Measurements from ENCODE around the gene PLEKHA4. TPM values are rescaled to one million over a fixed set of nuclear protein-coding genes. Genes with fewer than 3 reads are reported as not detected.
"Not testable (repeated sequence)": the region's sequence is repeated elsewhere in the genome, so short reads cannot be mapped to it uniquely, and the experiment has no call there.

The PLEKHA4 gene
- total RNA-seq, 1 experiment from 2014 or later = 4.2 TPM

DNA sequence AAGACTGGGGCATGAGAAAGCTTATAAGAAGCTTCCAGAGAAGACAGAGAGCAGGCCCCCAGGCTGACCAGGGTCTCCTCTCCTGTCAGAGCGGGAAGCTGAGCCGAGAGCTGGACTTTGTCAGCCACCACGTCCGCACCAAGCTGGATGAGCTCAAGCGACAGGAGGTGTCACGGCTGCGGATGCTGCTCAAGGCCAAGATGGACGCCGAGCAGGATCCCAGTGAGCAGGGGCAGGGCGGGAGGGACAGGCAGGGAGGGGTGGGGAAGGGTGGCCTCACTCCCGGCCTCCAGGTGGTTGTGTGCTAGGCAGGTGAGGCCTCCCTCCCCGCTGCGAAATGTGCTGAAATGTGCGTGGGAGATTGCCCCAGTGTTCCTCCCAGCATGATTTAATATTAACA, 37.2 kb upstream of the PLEKHA4 start:
- in situ Hi-C loops (cut with HindIII; ENCODE audit: low pct_unique_long_range_greater_than_20kb, low sequenced_read_pairs) (no loop called here), intact Hi-C loops (cut with micrococcal nuclease; ENCODE audit: unreplicated experiment) (no loop called here)
- DNase-seq (ENCODE audit: low read depth, low spot score) (no peak), ATAC-seq (no peak)
- 0 out of 2 replicates have a peak, but pooled peaks cover 3% of the 10 kb centered on the region for H3K4me1 ChIP-seq (ENCODE audit: control insufficient read depth, insufficient read depth, low read length)
- no peaks in the 10 kb centered on the region for H3K27me3 ChIP-seq (ENCODE audit: control insufficient read depth, insufficient read depth, low read length)
- no peak overlapping the region for H3K4me3 ChIP-seq (ENCODE audit: low read depth in 2 of 2, low read length in 2 of 2)
- no peak overlapping the region for H3K27ac ChIP-seq (ENCODE audit: low read length)
- ChIA-PET POLR2A (no interaction called here), CTCF (interaction anchor here (0.6 kb wide), 1 partner anchor 10 kb away, joined by 6 read pairs; no protein-coding TSS in a partner anchor)
- H3K9me3 ChIP-seq (ENCODE audit: control insufficient read depth, insufficient read depth, low read depth, low read length) = no peaks in the 10 kb centered on the region
- TF ChIP-seq SIN3A (IDR thresholded peaks at IDR 0.05; ENCODE audit: borderline replicate concordance, insufficient read depth, low read depth, low read length) (no peak), POLR2AphosphoS5 (IDR thresholded peaks at IDR 0.05; ENCODE audit: low read depth, low read length) (no peak), TCF7L2 (IDR thresholded peaks at IDR 0.05; ENCODE audit: low read depth, low read length) (no peak)
- TF ChIP-seq, protein P1, sequence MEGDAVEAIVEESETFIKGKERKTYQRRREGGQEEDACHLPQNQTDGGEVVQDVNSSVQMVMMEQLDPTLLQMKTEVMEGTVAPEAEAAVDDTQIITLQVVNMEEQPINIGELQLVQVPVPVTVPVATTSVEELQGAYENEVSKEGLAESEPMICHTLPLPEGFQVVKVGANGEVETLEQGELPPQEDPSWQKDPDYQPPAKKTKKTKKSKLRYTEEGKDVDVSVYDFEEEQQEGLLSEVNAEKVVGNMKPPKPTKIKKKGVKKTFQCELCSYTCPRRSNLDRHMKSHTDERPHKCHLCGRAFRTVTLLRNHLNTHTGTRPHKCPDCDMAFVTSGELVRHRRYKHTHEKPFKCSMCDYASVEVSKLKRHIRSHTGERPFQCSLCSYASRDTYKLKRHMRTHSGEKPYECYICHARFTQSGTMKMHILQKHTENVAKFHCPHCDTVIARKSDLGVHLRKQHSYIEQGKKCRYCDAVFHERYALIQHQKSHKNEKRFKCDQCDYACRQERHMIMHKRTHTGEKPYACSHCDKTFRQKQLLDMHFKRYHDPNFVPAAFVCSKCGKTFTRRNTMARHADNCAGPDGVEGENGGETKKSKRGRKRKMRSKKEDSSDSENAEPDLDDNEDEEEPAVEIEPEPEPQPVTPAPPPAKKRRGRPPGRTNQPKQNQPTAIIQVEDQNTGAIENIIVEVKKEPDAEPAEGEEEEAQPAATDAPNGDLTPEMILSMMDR (IDR thresholded peaks at IDR 0.05) = no peak
- TF ChIP-seq, protein P2, sequence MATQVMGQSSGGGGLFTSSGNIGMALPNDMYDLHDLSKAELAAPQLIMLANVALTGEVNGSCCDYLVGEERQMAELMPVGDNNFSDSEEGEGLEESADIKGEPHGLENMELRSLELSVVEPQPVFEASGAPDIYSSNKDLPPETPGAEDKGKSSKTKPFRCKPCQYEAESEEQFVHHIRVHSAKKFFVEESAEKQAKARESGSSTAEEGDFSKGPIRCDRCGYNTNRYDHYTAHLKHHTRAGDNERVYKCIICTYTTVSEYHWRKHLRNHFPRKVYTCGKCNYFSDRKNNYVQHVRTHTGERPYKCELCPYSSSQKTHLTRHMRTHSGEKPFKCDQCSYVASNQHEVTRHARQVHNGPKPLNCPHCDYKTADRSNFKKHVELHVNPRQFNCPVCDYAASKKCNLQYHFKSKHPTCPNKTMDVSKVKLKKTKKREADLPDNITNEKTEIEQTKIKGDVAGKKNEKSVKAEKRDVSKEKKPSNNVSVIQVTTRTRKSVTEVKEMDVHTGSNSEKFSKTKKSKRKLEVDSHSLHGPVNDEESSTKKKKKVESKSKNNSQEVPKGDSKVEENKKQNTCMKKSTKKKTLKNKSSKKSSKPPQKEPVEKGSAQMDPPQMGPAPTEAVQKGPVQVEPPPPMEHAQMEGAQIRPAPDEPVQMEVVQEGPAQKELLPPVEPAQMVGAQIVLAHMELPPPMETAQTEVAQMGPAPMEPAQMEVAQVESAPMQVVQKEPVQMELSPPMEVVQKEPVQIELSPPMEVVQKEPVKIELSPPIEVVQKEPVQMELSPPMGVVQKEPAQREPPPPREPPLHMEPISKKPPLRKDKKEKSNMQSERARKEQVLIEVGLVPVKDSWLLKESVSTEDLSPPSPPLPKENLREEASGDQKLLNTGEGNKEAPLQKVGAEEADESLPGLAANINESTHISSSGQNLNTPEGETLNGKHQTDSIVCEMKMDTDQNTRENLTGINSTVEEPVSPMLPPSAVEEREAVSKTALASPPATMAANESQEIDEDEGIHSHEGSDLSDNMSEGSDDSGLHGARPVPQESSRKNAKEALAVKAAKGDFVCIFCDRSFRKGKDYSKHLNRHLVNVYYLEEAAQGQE (IDR thresholded peaks at IDR 0.05; ENCODE audit: insufficient read depth in 1 of 2, low read depth in 2 of 2, low read length in 1 of 2) = no peak
- no TSS peak for BruUV-seq (replicated peaks)
- H3K36me3 ChIP-seq (ENCODE audit: control insufficient read depth, insufficient read depth, low read length) = no peaks in the 10 kb centered on the region

DNA sequence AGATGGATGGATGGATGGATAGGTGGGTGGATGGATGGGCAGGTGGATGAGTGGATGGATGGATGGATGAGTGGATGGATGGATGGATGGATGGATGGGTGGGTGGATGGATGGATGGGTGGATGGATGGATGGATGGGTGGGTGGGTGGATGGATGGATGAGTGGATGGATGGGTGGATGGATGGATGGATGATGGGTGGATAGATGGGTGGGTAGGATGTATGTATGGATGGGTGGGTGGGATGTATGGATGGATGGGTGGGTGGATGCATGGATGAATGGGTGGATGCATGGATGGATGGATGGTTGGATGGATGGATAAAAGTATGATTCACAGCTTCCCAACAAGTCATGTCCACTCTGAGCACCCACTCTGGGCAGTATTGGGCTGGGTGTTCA, 35.4 kb upstream of the PLEKHA4 start:
- H3K27me3 ChIP-seq (ENCODE audit: control insufficient read depth, insufficient read depth, low read length); in situ Hi-C loops (cut with HindIII; ENCODE audit: low pct_unique_long_range_greater_than_20kb, low sequenced_read_pairs); H3K4me3 ChIP-seq (ENCODE audit: low read depth in 2 of 2, low read length in 2 of 2); H3K4me1 ChIP-seq (ENCODE audit: control insufficient read depth, insufficient read depth, low read length); POLR2A ChIA-PET; H3K27ac ChIP-seq (ENCODE audit: low read length); ATAC-seq; BruUV-seq (replicated peaks); H3K36me3 ChIP-seq (ENCODE audit: control insufficient read depth, insufficient read depth, low read length); H3K9me3 ChIP-seq (ENCODE audit: control insufficient read depth, insufficient read depth, low read depth, low read length); intact Hi-C loops (cut with micrococcal nuclease; ENCODE audit: unreplicated experiment); DNase-seq (ENCODE audit: low read depth, low spot score); CTCF ChIA-PET: not testable (repeated sequence)

DNA sequence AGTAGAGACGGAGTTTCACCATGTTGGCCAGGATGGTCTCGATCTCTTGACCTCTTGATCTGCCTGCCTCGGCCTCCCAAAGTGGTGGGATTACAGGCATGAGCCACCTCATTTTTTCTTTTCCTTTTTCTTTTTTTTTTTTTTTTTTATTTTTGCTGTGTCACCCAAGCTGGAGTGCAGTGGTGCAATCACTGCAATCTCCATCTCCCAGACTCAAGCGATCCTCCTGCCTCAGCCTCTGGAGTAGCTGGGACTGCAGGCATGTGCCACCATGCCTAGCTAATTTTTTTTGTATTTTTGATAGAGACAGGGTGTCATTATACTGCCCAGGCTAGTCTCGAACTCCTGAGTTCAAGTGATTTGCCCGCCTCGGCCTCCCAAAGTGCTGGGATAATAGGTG, 33.9 kb upstream of the PLEKHA4 start:
- intact Hi-C loops (cut with micrococcal nuclease; ENCODE audit: unreplicated experiment); H3K4me1 ChIP-seq (ENCODE audit: control insufficient read depth, insufficient read depth, low read length); H3K27me3 ChIP-seq (ENCODE audit: control insufficient read depth, insufficient read depth, low read length); in situ Hi-C loops (cut with HindIII; ENCODE audit: low pct_unique_long_range_greater_than_20kb, low sequenced_read_pairs); CTCF ChIA-PET; H3K27ac ChIP-seq (ENCODE audit: low read length); H3K36me3 ChIP-seq (ENCODE audit: control insufficient read depth, insufficient read depth, low read length); ATAC-seq; BruUV-seq (replicated peaks); DNase-seq (ENCODE audit: low read depth, low spot score); H3K4me3 ChIP-seq (ENCODE audit: low read depth in 2 of 2, low read length in 2 of 2); H3K9me3 ChIP-seq (ENCODE audit: control insufficient read depth, insufficient read depth, low read depth, low read length): not testable (repeated sequence)
- POLR2A ChIA-PET = interaction anchor here (0.7 kb wide), 1 partner anchor 30 kb away, joined by 8 read pairs; no protein-coding TSS in a partner anchor
